Measurements from ENCODE around the gene LIFR. TPM values are rescaled to one million over a fixed set of nuclear protein-coding genes. Genes with fewer than 3 reads are reported as not detected.

LIFR gene
- total and polyA plus RNA-seq, 2 experiments from 2014 or later, result 20.7 to 35.6 TPM

DNA sequence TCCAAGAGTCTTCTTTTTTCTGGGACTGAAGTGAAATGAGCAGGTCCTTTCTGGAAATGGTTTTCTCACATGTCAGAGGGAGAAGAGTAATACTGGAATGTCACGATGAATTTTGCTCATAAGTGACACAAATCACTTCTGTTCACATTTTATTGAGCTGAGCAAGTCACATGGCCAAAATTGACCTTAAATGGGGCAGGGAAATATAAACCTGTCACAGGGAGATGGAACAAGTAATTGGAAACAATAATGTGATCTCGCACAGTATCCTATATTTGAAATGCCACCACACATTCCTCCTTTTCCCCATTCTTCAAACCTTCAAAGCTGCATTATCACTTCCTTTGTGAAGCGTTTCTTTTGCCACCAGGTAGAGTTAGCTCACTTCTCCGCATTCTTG lies 25.2 kb upstream of the LIFR start:
- H3K27me3 ChIP-seq, result no peaks in the 10 kb centered on the region
- H3K36me3 ChIP-seq, result no peaks in the 10 kb centered on the region
- H3K27ac ChIP-seq, result no peak overlapping the region
- H3K4me1 ChIP-seq (ENCODE audit: low read depth), result peaks cover 9% of the 10 kb centered on the region
- no peak for DNase-seq (ENCODE audit: low read depth in 1 of 2, low spot score in 1 of 2)
- no peak overlapping the region for H3K4me3 ChIP-seq
- TF ChIP-seq, protein P1, sequence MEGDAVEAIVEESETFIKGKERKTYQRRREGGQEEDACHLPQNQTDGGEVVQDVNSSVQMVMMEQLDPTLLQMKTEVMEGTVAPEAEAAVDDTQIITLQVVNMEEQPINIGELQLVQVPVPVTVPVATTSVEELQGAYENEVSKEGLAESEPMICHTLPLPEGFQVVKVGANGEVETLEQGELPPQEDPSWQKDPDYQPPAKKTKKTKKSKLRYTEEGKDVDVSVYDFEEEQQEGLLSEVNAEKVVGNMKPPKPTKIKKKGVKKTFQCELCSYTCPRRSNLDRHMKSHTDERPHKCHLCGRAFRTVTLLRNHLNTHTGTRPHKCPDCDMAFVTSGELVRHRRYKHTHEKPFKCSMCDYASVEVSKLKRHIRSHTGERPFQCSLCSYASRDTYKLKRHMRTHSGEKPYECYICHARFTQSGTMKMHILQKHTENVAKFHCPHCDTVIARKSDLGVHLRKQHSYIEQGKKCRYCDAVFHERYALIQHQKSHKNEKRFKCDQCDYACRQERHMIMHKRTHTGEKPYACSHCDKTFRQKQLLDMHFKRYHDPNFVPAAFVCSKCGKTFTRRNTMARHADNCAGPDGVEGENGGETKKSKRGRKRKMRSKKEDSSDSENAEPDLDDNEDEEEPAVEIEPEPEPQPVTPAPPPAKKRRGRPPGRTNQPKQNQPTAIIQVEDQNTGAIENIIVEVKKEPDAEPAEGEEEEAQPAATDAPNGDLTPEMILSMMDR (IDR thresholded peaks at IDR 0.05; ENCODE audit: low read depth, low read length), result no peak
- no peaks in the 10 kb centered on the region for H3K9me3 ChIP-seq (ENCODE audit: low read depth)

DNA sequence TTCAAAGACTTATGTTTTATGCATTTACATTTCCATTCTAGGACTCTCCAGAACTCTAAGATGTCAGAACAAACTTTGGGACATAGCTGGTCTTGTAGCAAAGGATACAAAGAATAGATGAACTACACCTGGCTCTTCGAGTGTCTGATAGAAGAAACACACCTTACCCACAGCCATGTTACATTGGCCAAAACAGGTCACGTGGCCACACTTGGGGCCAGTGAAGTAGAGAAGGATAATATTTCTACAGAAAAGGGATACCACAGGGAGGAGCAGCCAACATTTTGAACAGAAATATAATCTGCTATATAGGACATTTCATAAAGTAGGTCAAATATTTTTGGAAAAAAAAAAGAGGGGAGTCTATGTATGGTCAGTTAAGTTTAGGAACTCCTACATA lies 22.7 kb upstream of the LIFR start:
- Histone ChIP-seq H3K9me3 (ENCODE audit: low read depth) (no peaks in the 10 kb centered on the region), H3K36me3 (no peaks in the 10 kb centered on the region), H3K27ac (no peak overlapping the region), H3K4me3 (no peak overlapping the region), H3K27me3 (no peaks in the 10 kb centered on the region), H3K4me1 (ENCODE audit: low read depth) (peaks cover 16% of the 10 kb centered on the region)
- no peak for DNase-seq (ENCODE audit: low read depth in 1 of 2, low spot score in 1 of 2)
- TF ChIP-seq, protein P1 (IDR thresholded peaks at IDR 0.05; ENCODE audit: low read depth, low read length), result no peak

DNA sequence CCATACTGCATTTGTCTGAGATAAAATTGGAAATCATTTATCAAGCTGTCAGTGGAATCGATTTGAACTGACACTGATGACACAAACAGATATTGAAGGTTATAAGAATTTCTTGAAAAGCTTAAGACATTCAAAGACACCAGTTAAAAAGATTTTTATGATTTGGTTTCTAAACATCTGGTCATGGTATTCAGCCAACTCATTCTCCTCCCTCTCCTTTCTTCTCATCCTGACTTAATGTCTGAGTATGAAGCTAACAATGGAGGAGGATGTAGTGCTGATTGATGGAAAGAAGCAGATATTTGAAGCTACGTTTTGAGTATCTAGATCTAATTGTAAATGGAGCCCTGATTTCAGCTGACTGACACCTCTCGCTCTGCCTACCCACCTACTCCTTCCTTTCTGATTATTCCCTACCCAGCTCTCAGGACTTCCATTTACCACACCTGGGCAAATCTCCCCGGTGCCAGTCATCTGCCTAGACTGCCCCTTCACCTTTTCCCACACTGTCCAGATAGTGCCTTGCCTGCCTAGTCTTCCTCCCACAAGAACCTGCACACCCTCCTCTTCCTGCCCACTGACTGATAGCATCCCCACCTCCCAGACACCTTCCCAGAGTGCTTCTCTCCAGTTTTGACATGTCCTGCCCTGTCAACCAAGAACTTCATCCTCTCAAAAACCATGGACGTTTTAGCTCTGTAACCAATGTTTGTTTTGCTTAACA lies 20.7 kb upstream of the LIFR start:
- TF ChIP-seq, protein P1 (IDR thresholded peaks at IDR 0.05; ENCODE audit: low read depth, low read length), result no peak
- H3K27ac ChIP-seq, result peak overlapping the region; percentile 24
- H3K9me3 ChIP-seq (ENCODE audit: low read depth), result no peaks in the 10 kb centered on the region
- no peaks in the 10 kb centered on the region for H3K36me3 ChIP-seq
- peaks cover 16% of the 10 kb centered on the region for H3K4me1 ChIP-seq (ENCODE audit: low read depth)
- no peak for DNase-seq (ENCODE audit: low read depth in 1 of 2, low spot score in 1 of 2)
- no peaks in the 10 kb centered on the region for H3K27me3 ChIP-seq
- no peak overlapping the region for H3K4me3 ChIP-seq

DNA sequence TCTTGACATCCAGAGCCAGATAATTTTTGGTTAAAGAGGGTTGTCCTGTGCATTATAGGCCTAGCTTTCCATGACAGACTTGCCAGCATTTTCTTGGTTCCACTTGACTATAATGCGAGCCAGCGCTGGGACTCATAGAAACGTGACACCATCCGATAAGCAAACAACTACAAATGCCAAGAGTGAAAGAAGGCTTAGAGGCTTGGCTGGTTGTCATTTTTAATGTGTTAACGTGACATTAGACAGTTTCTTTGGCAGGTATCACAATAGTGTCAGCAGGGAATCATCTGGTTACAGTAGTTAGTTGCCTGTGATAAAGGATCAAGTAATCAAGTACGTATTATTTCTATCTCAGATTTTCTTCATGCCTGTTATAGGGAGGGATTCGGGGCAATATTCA lies 20.0 kb upstream of the LIFR start:
- Histone ChIP-seq H3K36me3 (no peaks in the 10 kb centered on the region), H3K27ac (peak overlapping the region; percentile 24), H3K4me3 (no peak overlapping the region), H3K4me1 (ENCODE audit: low read depth) (peaks cover 16% of the 10 kb centered on the region), H3K9me3 (ENCODE audit: low read depth) (no peaks in the 10 kb centered on the region), H3K27me3 (no peaks in the 10 kb centered on the region)
- DNase-seq (ENCODE audit: low read depth in 1 of 2, low spot score in 1 of 2), result peak in 1 of 2 donors; percentile 46
- TF ChIP-seq, protein P1 (IDR thresholded peaks at IDR 0.05; ENCODE audit: low read depth, low read length), result no peak

DNA sequence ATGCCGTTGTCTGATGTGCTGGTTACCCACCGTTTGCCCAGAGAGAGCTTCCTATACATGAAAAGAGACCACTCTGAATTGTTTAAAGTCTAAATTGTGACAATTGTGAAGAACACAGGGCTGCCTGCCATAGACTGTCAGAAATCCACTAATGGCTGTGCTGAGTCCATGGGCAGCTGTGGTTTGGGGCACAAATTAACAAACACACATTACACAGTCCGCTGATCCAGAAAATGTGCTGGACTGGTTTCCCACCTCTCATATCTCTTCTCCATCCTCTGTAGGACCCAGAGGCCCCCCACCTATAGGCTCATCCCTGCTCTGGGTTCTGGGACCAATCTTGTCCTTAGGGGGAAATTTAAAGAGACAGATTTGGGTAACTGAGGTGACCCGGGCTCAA lies 19.0 kb upstream of the LIFR start:
- Histone ChIP-seq H3K27me3 (no peaks in the 10 kb centered on the region), H3K4me3 (no peak overlapping the region), H3K4me1 (ENCODE audit: low read depth) (peaks cover 16% of the 10 kb centered on the region), H3K9me3 (ENCODE audit: low read depth) (no peaks in the 10 kb centered on the region), H3K36me3 (no peaks in the 10 kb centered on the region), H3K27ac (no peak overlapping the region)
- DNase-seq (ENCODE audit: low read depth in 1 of 2, low spot score in 1 of 2), result no peak
- TF ChIP-seq, protein P1 (IDR thresholded peaks at IDR 0.05; ENCODE audit: low read depth, low read length), result no peak

Data from cardiac muscle cell (in vitro differentiated cells and primary cell).